Ishikawa (cell line): ENCODE measurements around the gene TENT5C.

Experiments
- EP300 ChIP-seq: IDR thresholded peaks from 2 replicates; pipeline ENCODE4 v1.6.1; 2012; ENCODE audit warnings: borderline replicate concordance
- FOXM1 ChIP-seq: IDR thresholded peaks from 2 replicates; pipeline ENCODE4 v1.6.1; 2012; ENCODE audit warnings: low read depth, borderline replicate concordance
- TCF12 ChIP-seq: IDR thresholded peaks from 2 replicates; pipeline ENCODE4 v1.6.1; 2012; ENCODE audit warnings: low read depth

DNA sequence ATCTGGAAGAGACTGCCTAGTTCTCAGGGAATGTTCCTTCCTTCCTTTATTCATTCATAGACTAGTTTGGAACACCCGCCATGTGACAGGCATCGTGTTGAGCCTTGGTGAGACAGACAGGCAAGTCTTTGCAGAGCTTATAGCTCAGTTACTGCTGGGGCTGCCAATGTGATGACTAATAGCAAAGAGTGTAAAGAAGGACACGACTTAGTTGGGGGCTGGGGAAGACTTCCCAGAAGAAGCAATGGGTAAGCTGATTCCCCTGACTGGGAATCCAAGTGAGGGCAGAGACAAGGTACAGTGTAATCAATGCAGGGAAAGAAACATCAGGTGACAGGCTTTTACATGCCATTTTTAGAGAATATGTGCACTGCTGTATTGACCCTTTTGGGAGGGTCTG is 51.2 kb downstream of the TENT5C start:
- no peak for TF ChIP-seq TCF12
- no peak for TF ChIP-seq EP300
- no peak for TF ChIP-seq FOXM1
